COLO668 (cell line): ENCODE data around the gene UBE2G1.
"Not testable (repeated sequence)": the region's sequence is repeated elsewhere in the genome, so short reads cannot be mapped to it uniquely, and the experiment has no call there.

ENCODE experiments used
- DNase-seq: peaks from one replicate; lab custom pipeline; 2025; ENCODE audit not compliant: unreplicated experiment; lab: John Stamatoyannopoulos, UW

The UBE2G1 gene

DNA sequence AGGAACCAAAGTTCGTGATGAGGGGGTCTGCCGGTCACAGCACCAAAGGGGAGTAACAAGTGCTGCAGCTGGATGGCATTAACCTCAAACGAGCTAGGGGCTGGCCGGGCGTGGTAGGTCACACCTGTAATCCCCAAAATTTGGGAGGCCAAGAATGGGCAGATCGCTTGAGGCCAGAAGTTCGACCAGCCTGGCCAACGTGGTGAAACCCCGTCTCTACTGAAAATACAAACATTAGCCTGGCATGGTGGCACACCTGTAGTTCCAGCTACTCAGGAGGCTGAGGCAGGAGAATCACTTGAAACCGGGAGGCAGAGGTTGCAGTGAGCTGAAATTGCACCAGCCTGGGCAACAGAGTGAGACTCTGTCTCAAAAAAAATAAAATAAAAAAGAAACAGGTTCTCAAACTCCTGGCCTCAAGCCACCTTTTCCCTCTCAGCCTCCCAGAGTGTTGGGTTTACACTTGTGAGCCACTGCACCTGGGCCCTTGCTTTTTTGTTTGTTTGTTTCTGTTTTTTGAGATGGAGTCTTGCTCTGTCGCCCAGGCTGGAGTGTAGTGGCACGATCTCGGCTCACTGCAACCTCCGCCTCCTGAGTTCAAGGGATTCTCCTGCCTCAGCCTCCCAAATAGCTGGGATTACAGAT lies 9.4 kb upstream of the UBE2G1 start:
- not testable (repeated sequence) for DNase-seq

DNA sequence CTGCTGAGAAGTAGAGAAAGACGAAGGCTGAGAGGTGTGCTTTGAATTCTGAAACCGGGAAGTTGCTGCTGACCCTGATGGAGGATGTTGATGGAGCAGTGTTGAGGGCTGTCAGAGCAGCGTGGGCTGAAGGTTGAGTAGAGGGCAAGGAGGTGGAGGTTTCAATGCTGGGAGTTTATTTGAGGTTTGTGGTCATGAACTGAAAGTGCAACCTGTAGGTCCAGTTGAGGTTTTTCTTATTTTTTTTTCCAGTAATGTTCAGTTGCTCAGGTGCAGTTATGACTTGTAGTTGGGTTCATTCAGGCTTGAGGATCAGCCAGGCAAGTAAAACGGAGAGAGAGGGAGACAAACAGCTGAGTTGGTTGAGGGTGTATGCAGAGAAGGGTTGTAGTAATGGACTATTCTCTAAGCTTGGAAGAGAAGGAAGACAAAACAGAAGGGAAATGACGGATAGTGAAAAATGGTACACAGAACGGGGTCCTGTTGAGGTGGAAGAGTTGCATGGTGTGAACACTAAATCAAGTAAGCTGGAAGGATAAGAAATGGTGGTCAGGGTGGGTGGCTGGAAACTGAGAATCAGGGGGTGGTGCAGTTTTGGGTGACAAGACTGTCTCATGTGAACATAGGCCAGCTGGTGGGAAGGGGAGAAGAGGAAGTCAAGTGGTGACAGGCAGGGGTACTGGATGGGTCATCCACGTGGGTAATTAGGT lies 8.7 kb upstream of the UBE2G1 start:
- no peak for DNase-seq

DNA sequence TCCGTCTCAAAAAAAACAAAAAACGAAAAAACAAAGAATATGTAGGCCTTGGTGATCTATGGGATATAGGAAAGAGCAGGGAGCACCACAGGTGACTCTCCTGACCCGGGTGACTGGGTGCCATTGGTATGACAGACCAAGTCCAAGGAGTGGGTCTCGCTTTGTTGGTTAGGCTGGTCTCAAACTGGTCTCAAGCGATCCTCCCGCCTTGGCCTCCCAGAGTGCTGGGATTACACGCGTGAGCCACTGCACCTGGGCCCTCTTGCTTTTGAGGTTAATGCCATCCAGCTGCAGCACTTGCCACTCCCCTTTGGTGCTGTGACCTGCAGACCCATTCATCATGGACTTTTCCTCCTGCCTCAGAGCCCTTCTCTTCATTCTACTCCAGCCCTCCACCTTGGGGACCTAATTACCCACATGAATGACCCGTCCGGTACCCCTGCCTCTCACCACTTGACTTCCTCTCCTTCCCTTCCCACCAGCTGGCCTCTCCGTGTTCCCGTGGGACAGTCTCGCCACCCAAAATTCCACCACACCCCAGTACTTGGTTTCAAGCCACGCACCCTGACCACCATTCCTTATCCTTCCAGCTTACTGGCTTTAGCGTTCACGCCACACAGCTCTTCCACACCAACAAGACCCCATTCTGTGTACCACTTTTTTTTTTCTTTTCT lies 3.2 kb upstream of the UBE2G1 start:
- no peak for DNase-seq

DNA sequence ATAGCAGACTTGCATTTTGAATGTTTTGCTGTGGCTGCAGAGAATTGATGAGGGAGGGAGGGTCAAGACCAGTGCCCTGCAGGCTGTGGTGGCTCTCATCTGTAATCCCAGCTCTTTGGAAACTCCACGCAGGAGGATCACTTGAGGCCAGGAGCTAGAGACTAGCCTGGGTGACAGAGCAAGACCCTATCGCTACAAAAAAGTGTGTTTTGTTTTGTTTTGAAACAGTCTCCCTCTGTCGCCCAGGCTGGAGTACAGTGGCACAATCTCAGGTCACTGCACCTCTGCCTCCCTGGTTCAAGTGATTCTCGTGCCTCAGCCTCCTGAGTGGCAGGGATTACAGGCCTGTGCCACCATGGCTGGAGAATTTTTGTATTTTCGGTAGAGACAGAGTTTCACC lies 1.9 kb upstream of the UBE2G1 start:
- no peak for DNase-seq

DNA sequence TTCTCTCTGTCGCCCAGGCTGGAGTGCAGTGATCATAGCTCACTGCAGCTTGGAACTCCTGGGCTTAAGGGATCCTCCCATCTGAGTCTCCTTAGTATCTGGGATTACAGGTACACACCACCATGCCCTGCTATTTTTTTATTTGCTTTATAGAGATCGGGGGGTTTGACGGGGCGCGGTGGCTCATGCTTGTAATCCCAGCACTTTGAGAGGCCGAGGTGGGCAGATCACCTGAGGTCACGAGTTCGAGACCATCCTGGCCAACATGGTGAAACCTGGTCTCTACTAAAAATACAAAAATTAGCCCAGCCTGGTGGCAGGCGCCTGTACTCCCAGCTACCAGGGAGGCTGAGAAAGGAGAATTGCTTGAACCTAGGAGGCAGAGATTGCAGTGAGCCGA lies 702 bp upstream of the UBE2G1 start:
- not testable (repeated sequence) for DNase-seq

DNA sequence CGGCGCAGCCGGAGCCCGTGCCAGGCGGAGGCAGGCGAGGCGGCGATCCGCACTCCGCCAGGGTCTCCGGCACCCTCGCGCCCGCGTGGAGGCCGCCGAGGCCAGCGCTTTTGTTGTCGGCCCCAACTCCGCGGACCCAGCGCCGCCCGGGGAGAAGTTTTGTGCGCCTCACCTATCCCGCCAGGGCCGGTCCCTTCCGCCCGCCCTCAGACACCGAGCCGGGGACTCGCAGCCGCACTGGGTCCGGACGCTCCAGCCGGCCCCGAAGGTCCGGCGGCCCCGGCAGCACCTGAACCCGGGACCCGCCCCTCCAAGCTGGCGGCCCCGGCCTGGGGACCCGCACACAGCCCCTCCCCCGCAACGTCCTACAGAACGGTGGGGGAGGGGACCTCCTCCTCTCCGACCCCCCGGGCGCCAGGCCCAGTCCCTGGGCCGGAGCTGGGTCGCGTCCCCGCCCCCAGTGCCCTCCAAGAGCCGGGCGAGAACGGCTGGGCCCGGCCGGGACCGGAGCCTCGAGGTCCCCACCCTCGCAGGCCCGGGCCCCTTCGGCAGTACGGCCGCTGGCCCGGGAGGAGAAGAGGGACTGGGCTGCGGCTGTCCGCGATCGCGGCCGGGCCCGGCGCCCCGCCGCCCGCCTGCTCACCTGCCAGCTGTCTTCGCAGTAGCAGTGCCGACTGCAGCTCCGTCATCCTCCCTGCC lies 698 bp downstream of the UBE2G1 start:
- peak; percentile 50 for DNase-seq

DNA sequence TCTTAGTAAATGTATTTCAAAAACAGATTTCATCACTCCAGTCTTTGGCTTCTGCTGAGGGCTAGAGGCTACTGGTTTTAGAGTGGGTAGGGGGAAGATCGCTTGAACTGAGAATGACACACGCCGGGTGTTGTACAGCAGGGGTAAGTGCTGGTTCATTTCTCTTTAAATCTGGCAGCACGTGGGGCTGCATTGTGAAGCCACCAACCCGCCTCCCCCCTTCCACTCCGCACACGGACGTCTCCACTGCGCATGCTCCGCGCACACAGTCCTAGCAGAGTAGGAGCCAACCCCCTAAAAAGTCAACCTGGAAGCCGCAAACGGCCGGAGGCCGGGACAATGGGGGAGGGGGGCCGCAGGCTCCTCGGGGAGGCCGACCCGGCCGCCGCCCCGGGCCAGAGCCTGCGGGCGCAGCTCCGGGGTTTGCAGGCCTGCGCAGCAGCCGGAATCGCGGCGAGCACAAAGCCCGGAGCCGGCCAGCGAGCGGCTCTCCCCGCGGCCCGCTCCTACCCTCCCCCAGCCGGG lies 1.3 kb downstream of the UBE2G1 start:
- DNase-seq = peak; percentile 82

DNA sequence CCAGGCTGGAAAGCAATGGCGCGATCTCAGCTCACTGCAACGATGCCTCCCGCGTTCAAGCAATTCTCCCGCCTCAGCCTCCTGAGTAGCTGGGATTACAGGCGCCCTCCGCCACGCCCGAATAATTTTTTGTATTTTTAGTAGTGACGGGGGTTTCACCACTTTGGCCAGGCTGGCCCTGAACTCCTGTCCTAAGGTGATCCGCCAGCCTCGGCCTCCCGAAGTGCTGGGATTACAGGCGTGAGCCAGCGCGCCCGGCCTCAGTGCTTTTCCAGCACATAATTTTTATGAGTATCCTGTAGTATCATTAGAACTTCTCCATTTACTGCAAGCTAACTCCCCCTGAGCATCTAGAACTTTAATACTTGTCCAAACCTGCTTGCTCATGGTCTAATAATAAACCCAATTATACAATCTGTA lies 1.8 kb downstream of the UBE2G1 start:
- DNase-seq = no peak

DNA sequence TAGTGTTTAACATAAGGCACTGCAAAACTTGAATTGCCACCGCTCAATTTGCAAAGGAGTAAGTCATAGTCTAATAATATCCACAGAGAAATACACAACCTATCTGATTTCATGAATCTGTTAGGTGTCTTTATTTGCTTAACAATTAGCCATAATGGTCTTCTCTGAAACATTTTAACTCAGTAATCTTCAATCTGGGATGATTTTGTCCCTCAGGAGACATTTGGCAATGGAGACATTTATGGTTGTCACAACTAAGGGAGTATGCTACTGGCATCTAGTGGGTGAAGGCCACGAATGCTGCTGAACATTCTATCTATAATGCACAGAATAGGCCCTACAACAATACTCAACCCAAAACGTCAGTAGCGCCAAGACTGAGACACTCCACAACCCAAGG lies 4.3 kb downstream of the UBE2G1 start:
- DNase-seq = no peak

DNA sequence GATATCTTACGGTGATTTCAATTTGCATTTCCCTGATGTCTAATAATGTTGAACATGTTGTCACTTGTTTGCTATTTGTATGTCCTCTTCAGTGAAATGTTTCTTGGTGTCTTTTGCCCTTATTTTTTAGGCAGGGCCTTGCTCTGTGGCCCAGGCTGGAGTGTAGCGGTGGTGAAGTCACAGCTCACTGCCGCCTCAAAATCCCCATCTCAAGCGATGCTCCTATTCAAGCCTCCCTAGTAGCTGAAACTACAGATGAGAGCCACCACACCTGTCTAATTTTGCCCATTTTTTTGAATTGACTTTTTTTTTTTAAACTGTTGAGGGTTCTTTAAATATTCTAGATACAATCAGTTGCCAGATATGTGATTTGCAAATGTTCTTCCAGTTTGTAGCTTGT lies 8.3 kb downstream of the UBE2G1 start:
- DNase-seq = no peak

DNA sequence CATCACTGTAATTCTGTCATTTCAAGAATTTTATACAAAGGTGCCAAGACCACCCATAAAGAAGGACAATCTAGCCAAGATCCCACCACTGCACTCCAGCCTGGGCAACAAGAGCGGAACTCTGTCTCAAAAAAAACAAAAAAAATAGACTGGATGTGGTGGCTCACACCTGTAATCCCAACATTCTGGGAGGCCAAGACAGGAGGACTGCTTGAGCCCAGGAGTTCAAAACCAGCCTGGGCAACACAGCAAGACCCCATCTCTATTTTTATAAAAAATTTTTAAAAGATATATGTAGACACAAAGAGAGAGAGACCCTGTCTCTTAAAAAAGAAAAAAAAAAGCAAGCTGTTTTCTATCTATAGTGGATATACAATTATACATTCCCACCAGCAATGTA lies 8.8 kb downstream of the UBE2G1 start:
- no peak for DNase-seq

DNA sequence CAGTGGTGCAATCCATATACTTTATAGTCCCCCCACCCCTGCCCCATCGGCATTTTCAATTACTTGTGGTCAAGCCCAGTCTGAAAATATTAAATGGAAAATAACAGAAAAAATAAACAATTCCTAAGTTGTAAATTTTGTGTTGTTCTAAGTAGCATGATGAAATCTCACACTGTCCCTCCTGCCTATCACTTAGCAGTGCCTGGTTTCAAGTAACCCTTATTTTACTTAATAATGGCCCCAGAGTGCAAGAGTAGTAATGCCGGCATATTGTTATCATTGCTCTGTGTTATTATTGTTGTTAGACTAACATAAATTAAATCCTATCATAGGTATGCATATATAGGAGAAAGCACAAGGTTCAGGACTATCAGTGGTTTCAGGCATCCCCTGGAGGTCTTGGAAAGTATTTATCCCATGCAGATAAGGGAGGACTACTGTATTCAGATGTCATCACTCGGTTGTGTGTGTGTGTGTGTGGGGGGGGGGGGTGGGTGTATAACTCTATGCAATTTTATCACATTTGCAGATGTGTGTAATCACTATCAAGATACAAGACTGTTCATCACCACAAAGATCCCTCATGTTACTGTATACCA lies 9.3 kb downstream of the UBE2G1 start:
- DNase-seq = no peak

DNA sequence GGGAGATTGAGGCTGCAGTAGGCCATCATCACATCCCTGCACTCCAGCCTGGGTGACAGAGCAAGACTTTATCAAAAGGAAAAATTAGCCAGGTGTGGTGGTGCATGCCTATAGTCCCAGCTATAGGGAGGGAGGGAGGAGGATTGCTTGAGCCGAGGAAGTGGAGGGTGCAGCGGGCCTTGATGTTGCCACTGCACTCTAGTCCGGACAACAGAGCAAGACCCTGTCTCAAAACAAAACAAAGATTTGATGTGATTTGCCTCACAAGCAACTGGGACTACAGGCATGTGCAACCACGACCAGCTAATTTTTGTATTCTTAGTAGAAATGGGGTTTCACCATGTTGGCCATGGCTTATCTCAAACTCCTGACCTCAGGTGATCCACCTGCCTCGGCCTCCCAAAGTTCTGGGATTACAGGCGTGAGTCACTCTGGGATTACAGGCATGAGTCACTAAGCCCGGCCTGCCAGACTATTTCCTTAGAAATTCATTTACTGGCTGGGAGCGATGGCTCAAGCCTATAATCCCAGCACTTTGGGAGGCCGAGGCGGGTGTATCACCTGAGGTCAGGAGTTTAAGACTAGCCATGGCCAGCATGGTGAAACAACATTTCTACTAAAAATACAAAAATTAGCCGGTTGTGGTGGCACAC lies 11.5 kb downstream of the UBE2G1 start:
- no peak for DNase-seq

DNA sequence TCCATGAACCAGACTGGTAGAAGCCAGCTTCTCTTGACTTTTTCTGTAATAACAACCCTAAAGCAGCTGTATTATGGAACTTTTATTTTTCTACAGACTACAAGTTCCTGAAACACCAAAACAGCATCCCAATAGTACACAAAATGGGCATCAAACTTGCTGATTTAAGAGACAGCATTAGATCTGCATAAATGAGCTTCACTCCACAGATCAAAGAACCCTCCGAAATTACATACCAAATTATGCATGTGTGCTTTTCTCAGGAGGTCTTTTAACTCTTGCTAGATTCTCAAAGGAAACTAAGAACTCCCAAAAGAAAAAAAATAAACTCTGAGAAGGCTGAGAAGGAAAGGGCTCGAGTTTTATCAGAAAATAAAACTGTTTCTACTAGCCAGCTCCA lies 12.3 kb downstream of the UBE2G1 start:
- no peak for DNase-seq

DNA sequence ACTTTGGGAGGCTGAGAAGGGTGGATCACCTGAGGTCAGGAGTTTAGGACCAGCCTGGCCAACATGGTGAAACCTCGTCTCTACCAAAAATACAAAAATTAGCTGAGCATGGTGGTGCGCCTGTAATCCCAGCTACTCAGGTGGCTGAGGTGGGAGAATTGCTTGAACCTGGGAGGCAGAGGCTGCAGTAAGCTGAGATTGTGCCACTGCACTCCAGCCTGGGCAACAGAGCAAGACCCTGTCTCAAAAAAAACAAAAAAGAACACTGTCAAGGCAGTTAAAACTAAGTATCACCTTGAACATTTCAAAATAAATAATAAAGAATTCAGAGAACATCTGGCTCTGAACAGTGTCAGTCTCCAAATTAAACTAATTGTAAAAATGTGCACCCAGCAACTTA lies 16.3 kb downstream of the UBE2G1 start:
- DNase-seq = not testable (repeated sequence)

DNA sequence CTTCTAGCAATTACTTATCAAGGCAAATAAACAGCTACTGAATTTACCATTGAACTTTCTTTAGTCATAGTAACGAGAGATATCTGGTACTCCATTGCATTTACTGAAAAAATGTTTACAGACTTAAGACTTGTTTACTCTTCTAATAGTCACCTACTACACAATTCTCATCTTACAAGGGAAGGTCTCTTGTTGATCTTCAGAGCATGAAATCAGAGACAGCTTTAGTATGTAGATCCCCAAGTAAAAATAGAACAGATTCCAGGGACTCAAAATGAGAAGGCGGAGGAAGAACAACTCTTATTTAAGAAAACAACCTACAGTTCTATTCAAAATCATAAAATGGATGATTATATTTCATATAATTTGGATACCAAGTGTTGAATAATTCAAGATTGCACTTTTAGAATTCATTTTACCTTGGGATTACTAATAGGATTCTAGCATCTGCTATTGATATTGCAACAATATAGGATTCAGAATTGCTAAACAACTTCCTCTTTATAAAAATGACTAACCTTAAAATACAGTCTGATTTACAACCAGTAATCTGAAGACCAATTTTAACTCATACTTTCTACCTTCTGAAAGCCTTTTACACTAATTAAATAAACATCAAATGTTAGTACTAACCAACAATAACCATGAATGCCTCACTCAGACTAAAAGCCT lies 20.8 kb downstream of the UBE2G1 start:
- DNase-seq = no peak

DNA sequence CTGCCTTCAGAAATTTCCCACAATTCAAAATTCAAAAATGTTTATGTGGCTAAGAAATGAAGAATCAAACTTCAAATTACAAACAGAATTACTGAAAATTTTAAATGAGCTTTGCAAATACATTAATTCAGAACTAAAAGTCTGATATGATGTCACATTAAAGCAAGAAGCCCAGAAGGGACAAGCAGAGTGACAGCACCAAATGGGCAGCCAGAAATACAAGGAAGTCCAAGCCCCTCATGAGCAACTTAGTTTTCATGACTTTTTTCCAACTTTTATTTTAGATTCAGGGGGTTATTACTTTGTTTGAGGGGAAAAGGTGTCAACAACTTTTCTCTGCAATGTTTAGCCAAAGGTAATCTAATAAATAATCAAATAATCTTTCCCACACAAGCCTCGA lies 21.5 kb downstream of the UBE2G1 start:
- no peak for DNase-seq

DNA sequence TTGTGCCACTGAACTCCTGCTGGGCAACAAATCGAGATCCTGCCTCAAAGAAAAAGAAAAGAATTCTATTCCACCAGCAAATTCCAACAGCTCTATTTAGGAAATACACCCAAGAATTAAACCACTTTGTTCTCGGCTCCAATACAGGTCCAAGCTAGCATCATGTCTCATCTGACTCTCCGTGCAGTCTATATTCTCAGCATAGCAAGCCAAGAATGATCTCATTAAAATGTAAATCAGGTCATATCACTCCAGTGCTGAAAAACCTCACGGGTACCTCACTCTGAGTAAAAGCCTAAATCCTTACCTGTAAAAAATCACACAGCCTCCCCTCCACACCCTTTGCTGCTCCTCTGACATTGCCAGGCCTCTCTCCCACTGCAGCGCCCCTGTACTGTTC lies 23.9 kb downstream of the UBE2G1 start:
- no peak for DNase-seq

DNA sequence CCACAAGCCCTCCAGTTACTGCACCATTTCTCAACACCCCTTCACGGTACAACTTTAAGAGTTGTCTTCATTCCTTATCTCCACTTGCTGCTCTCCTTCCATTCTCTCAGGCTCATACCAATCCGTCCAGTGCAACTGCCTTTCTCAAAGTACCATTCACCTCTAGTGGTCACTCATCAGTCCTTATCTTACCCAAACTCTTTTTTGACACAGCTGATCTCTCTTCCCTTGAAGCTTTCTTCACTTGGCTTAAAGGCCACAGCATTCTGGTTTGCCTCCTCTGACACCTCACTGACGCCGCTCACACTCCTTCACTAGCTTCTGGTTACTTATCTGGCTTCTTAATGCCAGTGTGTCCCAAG lies 24.9 kb downstream of the UBE2G1 start:
- no peak for DNase-seq

DNA sequence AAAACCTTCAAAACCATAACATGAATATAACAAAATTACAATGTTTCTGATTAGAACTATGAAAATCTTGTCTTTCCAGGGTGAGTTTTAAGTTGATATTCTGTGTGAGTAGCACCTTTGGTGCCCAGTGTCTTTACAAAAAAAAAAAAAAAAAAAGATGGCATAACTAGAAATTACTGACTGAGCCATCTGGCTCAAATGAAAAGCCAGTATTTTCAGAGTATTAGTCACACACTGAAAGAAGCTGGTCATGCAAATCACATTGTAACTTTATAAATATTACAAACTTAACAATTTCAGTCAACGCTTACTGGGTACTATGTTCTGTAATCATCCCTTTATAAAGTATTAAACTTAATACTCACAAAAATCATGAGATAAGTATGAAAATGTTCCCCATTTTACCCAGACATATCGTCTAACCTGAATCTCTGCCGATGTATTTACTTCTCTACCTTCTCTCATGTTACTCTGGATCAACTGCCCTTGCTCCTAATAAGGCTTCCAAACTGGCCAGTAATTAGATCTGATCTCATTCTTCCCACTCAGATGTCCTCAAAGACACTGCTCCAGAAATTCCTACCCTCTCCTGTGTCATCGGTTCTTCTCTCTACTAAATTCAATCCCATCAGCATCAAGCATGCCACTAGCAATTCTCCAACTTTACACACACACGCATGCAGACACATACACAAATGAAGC lies 25.4 kb downstream of the UBE2G1 start:
- DNase-seq = no peak
